ENCODE measurements around the gene SNRK.
A peak's percentile ranks its signal among the peaks of the same experiment; 100 is the strongest.
"Not testable (repeated sequence)": the region's sequence is repeated elsewhere in the genome, so short reads cannot be mapped to it uniquely, and the experiment has no call there.

Gene SNRK

DNA sequence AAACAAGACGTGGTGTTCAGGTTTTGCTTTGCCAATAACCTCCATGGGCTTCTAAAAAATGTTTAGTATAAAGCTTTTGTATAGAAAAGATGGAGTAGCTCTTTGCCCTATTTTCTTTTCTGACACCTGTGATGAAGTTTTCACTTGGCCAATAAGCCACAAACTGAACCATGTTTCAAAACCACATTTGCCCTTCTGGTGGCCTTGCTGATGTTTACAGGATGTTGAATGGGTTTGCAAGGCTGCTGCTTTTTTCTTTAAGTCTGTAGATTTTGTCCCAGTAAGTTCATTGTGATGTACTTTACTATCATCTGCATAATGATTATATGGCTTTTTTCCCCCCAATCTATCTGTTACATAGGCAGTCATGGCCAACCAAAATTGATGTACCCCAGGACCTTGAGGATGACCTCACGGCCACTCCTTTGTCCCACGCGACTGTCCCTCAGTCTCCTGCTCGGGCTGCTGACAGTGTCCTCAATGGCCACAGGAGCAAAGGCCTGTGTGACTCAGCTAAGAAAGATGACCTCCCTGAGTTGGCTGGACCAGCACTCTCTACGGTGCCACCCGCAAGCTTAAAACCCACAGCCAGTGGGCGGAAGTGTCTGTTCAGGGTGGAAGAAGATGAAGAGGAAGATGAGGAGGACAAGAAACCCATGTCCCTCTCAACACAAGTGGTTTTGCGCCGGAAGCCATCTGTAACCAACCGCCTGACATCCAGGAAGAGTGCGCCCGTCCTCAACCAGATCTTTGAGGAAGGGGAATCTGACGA lies 60.8 kb downstream of the SNRK start:
- DNase-seq: peak; percentile 51 to 75

DNA sequence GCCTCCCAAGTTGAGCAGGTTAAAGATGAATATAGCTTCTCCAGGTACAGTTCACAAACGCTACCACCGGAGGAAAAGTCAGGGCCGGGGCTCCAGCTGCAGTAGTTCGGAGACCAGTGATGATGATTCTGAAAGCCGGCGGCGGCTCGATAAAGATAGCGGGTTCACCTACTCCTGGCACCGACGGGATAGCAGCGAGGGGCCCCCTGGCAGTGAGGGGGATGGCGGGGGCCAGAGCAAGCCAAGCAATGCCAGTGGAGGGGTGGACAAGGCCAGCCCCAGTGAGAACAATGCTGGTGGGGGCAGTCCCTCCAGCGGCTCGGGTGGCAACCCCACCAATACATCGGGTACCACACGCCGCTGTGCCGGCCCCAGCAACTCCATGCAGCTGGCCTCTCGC lies 61.4 kb downstream of the SNRK start:
- no peak for DNase-seq

DNA sequence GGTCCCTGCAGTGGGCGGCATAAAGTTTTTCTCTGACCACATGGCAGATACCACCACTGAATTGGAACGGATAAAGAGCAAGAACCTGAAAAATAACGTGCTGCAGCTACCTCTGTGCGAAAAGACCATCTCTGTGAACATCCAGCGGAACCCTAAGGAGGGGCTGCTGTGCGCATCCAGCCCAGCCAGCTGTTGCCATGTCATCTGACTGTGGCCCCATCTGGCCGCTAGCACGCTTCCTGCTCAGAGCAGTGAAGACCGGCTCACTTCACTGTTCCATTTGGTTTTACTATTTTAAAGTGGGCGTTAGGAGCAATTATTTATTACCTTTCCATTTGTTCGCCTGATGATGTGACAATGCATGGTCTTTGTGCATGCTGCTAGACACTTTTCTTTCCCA lies 62.0 kb downstream of the SNRK start:
- DNase-seq: no peak

DNA sequence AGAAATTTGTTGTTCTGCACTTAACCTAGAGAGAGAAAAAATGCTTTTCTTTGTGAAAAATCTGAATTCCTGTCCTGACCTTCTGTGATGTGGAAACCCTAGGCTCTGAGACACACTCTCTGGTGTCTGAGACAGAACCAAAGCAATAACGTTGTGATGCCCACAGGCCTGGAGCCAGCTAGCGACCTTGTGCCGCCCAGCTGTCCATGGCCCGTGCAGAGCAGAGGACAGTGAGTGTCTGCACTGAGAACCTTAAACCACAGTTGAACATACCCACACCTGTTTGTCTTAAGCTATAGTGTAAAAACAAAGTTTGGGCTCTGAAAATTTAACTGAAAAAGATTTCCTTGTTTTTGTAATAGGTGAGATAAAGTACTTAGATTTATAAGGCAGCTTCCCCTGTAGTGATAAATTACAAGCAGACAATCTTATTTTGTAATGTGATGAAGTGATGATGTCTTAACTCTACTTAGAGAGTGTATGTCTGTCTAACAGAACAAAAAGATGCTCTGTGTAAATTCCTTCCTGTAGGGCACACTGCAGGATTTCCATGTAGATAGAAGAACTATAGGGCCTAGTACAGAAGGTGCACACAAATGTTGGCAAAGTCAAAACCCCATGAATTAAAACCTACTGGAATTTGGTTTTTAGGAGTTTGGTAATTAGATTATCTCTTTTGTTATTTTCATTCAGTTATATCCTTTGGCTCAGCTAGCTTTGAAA lies 62.7 kb downstream of the SNRK start:
- no peak for DNase-seq

DNA sequence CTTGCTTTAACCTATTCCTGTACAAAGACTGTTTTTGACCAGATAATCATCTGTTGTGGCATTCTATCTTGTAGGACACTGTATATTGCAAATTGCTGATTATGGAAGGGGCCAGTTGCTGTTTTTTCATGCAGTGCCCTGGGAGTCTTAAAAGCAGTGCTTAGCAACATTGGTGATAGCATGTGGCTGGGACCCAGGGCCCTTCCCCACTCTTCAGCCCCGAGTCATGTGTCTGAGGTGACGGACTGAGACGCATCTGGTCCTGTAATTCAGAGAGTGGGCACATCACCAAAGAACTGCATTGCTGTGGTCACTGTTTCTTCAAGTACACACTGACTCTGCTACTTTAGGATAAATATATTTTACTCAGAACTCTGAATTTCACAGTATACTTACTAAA lies 63.4 kb downstream of the SNRK start:
- no peak for DNase-seq

DNA sequence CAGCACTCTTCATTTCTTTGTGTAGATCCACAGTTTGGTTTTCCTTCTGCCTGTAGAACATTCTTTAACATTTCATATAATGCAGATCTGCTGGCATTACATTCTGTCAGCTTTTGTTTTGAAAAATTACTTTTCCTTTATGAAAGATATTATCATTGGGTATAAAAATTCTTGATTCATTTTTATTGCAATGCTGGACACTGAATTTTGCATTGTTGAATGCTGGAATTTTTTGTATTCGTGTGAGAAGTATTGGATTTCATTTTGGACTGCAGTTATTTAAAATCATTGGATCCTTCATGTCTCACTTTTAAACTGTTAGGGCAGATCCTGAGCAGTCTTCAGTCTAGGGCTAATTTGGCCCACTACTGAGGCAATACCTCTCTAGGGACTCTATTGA lies 67.1 kb downstream of the SNRK start:
- DNase-seq: no peak

DNA sequence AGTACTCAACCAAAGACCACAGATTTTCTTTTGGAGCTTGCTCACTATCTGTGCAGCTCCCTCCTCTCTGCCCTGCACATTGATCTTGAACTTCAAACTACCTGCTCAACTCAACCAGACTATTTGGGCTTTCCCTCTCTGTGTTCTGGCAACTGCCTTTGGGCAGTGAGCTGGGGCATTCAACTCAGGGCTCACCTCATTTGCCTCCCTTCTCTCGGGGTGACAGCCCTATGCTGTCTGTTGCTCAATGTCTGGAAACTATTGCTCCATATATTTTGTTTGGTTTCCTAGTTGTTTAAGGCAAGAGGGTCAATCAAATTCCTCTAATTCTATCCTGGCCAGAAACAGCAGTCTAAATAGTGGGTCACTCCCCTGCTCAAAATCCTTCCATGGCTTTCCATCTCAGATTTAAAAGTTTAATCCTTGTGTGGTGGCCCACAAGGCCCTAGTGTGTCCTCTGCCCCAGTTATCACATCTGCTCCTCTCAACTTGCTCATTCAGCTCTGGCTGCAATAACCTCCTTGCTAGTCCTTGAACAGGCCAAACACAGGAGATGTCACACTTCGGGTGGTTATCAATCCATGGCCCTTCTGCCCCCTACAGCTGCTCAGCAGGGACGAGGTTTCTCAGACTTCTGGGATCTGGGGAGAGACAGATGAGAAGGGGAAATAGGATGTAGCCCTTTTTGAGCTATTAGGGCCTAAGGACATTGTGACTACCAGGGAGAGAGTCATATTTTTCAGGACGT lies 67.8 kb downstream of the SNRK start:
- DNase-seq: no peak

DNA sequence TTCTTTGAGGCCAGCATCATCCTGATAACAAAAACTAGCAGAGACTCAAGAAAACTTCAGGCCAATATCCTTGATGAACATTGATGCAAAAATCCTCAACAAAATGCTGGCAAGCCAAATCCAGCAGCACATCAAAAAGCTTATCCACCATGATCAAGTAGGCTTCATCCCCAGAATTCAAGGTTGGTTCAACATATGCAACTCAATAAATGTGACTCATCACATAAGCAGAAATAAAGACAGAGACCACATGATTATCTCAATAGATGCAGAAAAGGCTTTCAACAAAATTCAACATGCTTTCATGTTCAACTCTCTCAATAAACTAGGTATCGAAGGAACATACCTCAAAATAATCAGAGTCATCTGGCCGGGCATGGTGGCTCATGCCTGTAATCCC lies 69.7 kb downstream of the SNRK start:
- not testable (repeated sequence) for DNase-seq

DNA sequence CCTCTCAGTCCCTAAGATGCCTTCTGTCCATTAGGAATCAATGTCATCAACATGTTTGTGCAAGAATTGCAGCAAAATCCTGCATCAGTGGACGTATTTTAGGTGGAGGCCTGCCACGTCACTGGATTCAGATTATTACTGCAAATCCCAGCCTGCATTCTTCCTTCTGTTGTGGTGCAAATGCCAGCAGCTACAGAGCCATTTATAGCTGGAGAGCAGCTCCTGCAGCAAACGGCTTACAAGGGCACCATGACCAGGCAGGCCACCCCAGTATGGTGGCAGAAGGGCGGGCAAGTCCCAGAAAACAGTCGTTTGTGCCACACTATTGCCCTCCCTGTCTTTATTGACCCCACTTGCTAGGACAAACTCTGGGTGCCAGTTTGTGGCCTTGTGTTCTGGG lies 74.7 kb downstream of the SNRK start:
- DNase-seq: no peak

DNA sequence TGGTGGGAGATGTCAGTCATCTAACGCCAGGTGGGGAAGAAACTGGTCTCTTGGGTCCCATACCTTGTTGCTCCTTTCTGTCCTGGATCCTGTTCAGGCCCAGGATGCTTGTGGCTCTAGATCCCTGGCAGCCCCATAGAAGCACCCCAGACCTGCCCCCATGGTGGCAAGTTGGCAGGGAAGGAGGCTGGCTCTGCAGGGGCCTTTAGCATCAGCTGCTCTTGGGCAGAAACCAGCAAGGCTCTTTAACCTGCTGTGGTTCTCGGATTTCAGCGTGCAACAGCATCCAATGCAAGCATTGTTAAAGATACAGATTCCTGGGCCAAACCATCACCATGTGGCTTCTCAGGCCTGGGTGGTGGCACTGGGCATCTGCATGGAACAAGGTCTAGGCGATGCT lies 75.8 kb downstream of the SNRK start:
- no peak for DNase-seq

DNA sequence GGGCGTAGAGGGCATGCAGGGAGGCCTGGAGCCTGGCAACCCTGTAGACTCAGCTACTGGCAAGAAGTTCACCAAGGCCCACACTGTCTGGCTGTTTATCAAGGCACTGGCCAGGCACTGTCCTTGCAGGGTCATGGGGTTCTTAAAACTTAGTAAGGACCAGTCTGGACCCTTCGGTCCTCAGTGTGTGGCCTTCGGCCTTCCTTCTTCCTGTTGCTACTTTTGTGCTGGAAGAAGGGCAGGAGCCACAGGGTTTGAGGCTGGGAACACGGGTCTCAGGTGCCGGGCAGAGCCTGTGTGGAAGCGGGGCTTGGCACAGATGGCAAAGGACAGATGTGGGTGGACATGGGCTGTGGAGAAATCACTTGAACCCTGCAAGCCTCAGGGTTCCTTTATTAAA lies 76.6 kb downstream of the SNRK start:
- no peak for DNase-seq

DNA sequence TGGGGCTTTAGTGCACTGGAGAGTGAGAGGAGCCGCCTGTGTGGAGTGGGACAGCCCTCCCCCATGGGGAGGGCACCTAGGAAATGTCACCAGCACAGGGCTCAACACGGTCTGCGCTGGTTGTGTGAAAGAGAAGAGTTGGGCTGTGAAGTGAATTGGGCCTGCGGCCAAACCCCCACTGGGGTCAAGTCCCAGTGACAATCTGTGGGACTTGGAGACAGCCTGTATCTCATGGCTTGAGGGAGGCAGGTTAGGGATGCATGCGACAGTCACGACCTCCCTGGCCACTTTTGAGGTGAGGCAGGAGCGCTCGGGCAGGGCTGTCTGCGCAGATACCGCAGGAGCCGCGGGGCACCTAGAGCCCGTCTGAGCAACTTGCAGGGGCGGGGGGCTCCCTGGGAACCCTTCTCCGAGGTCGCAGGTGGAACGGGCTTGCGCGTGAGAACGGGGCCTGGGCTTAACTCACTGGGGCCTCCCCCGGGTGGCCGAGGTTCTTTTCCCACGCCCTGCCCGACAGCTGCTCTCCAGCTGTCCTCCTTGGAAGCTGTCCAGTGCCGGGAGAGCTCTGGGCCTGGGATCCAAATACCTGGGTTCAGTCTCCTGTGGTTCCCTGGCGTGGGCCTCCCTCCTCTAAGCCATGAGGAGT lies 77.4 kb downstream of the SNRK start:
- no peak for DNase-seq

DNA sequence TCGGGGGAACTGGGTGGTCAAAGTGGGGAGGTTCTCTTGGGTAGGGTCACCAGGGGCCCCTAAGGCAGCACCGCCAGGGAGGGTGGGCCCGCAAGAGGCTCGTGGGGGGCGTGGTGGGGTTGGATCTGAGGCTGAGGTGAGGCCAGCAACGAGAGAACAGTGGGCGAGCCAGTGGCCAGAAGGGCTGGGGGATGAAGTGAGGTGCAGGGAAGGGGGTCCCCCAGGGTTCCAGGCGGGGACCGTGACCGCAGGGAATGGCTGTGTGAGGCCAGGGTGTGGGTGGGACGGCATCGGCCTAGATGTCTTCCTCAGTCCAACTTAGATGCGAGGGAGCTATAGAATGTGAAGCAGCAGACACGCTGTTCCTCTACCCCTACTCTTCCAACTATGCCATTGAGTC lies 78.2 kb downstream of the SNRK start:
- no peak for DNase-seq

DNA sequence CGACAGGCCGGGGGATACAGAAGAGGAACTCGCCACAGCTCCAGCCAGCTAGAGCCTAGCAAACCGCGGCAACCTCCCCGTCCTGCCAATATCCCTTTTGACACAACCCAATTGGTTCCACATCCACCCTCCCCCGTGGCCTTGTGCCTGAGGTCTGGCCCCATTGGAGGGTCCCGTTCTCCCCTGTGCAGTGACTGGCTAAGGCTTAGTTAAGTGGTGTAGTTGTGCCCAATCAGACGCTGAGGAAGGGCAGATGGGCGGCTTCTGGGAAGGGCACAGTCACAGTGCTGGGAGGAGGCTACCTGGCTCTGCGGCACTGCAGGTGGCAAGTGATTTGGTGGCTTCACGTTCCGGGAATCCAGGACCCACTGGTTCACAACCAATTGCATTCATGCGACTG lies 78.6 kb downstream of the SNRK start:
- no peak for DNase-seq

DNA sequence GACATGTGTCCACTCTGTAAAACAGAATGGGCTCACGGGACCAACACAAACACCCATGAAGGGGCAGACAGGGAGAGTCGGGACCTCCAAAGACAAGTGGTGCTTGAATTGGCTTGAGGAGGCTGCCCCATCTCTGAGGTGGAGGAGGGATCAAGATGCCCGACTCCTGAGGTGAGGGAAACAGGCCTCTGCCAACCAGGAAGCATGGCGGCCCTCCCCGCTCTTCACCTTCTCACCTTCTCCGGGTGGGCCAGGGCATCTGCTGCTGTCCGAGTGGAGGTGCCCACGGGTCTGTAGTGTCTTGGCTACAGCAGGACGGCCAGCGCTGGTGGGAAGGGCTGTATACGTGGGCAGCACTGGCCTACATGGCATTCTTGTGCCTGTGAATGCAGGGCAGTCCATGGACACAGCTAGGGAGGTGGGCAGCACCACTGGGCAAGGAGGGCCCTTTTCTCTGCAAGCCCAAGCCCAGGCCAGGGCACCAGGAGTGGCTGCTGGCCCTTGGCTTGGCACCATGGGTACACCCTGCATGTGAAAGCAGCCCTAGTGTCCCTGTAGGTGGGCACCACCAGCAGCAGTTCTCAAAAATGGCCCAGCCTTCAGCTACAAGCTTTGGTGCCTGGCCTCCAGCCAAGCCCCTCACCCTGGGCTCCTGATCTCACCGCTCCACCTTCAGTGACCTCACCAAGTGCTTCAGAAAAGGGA lies 79.4 kb downstream of the SNRK start:
- no peak for DNase-seq

DNA sequence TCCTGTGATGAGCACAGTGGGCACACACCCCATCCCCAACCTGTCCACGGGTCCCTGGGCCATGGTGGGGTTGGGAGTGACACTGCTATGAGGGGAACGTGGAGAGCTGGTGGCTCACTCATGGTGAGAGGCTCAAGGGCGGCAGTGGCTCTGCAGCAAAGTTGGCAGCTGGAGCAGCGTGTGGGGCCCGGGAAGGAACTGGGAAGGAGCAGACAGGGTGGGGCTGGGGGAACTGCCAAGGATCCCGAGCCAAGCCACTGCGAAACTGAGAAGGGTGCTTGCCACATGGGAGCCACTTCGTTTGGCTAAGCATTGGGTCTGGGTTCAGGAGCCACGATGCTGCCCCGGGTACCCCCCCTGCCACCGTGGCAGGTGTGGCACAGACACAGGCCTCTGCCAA lies 80.1 kb downstream of the SNRK start:
- DNase-seq: no peak

DNA sequence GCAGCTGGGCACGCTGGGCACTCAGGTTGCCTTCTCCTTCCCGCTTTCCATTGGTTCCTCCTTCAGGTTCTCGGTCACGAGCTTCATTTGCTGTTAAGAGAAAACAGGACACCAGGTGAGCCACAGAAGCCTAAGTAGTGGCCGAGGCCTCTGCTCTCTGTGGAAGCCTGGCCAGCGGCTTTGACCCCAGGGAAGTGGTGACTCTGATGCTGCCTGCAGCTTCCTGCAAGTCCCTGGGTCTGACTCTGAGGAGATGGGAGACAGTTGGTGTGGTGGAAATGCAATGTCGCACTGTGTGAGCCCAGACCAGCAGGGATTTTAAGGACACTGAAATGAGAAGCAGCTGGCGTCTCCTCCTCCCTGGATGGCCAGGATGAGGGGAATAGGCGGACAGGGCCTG lies 80.5 kb downstream of the SNRK start:
- DNase-seq: no peak

DNA sequence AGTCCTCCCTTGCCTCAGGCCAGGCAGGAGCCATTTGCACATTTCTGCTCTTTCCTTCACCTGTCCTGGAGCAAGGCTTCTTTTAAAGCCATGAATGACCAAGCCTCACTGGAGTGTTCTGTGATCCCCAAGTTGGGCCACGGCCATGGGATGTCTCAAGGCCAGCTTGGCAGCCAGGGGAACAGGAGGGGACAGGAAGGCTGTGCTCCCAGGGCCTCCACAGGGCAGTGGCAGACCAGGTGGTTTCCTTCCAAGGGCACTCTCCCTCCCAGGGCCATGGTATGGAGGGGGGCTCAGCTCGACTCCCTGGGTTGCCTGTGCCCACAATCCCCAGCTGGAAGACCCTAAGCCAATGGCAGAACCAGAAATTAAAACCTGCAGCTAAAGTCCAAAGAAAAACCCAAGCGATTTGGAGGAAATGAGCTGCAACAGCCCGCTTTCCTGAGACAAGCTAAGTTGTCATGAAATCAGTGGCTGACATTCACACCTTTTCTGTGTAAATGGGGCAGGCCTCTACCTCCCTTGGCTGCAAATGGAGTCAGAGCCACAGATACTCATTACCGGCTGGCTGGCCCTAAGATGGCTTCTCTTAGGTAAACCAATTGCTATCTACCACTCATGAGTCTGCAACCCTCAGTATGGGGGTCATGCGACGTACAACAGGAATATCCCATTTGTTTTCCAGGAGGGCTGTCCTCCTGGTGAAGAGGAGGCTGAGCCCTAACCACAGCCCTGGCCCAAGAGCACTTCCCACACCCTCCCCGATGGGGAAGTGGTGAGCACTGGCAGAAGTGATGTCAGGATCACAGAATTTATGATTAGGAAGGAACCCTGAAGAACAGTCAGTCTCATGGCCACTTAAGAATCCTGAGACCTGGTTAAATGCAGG lies 83.3 kb downstream of the SNRK start:
- peak in 1 of 2 donors; percentile 34 for DNase-seq

DNA sequence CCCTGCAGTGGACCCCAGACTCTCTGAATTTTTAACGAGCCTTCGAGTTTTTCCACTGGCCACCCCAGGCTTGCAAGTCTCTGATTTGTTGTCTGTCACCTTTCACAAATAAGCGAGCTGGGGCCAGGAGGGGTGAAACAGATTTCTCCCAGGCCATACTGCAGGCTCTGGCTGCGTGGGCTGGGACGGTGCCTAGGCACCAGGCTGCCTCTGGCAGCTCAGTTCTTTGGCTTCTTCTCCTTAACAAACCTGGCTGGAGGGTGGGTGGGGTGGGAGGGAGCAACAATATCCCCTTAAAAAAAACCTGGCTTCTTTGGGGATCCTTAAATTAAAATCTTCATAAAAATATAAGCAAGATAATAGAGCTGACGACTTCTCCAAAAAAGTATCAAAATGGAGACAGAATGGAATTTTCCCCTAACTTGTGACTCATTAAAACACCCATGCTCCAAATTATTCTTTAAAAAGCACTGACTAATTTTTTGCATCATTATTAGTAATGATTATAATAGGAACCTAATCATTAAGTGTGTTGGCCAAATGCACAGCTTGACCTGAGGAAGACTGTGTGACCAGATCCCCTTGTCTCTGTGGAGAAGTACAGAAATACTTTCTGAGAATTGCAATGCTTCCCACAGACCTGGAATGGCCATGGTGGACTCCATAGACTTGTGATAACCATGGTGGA lies 84.1 kb downstream of the SNRK start:
- no peak for DNase-seq

DNA sequence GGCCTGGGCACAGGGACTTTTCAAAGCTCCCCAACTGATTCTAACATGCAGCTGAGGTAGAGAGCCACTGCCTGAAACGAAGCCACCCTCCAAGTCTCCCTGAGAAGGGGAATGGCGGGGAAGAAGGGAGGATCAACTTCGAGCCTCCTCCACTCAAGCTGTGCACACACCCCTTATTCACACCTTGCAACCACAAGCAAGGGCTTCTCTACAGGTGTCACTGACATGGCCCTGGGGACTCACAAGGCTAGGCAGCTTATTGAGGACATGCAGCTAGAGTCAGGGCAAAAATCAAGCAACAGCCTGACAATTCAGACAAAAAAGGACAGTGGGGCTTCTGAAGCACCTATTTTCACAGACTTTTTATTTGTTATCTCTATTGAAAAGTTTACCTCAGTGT lies 85.2 kb downstream of the SNRK start:
- no peak for DNase-seq

Data from CD4-positive, alpha-beta T cell treated with Interleukin-4 for 1 hour (primary cell).